GM19099 (cell line): ENCODE data around the gene SEMA4F.

Experiments
- POLR2A ChIP-seq: IDR thresholded peaks from 3 replicates; pipeline ENCODE4 v1.6.1; 2011; ENCODE audit warnings: low read depth; ENCODE audit not compliant: insufficient read length; ENCODE audit errors: extremely low read depth

SEMA4F gene

DNA sequence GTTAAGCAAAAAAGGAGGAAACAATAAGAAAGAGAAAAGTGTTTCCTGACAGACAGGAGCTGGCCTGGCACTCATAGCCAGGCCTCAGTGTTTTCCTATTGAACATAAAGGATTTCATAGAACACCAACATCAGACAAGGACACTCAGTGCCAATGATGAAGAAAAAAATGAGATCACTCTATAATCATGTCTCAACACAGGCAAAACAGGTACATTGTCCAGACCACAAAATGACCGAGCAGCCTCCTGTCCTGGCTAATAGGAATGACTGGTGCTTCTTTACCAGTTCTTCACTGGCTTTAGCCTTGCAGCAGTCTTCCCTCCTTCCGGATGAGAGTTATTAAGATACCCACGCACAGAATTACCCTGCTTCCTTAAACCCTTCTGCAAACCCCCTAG, 35.6 kb downstream of the SEMA4F start:
- TF ChIP-seq POLR2A = no peak

DNA sequence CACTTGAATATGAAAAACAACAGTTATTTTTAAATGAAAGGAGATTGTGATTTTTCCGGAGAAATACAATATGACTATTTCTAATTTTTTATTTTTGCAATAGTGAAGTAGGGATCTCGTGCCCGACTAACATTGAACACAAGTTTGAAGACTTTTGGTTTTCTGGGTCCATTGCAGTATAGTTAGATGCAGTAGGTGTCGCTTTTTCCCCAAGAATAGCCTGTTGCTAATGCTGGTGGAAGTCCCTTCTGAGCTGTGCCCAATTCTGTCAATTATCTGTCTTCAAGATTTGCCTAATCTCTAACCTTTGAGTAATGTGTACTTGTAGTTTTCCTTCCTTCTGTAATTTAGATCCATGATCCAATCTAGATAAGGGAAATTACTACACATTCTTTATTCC, 36.5 kb downstream of the SEMA4F start:
- no peak for TF ChIP-seq POLR2A

DNA sequence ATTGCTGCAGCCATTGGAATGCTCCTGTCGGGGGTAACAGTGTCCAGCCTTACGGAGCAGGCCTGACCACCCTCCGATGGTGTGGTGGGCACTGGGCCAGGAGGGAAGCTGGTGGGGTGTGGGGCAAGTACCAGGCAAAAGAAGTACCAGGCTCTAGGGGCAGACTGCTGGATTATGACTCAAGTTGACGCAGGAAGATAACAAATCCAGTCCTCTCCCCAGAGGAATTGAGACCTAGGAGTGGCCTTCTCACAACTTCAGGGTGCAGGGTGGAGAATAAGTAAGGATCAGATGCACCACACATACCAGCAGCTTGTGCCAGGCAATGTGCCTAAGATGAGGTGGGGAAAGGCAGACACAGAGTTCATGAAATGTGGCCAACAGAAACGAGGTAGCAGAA, 37.9 kb downstream of the SEMA4F start:
- TF ChIP-seq POLR2A = no peak

DNA sequence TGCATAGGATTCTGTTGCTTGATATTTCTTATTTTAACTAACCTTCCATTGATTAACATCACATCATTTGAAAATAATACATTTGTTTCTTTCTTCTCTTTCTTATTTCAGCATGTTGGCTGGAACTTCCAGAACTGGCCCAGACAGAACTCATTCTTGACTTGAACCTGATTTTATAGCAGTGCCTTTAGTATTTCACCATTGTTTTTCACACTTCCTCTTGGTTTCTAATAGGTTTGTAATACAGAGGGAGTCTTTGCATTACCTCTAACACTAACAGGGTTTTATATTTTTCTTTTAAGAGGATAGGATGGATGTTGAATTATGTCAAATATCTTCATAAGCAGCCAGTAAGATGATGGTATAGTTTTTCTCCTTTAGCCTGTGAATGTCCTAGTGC, 39.2 kb downstream of the SEMA4F start:
- TF ChIP-seq POLR2A = no peak

DNA sequence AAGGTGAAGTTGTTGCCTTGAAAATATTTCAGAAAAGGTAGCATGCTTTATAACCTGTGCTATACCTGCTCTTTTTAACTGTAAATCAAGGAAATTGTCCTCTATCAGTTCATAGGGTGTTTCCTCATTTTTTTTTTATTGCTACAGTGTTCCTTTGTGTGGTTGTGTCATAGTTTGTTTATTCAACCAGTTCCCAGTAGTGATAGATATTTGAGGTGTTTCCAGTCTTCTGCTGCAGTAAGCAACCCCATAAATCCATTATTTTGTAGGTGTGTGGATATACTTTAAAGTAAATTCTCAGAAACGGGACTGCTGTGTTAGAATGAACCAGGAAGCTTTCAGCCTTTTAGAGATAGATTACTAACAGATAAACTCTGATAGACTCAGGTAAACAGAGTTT, 39.6 kb downstream of the SEMA4F start:
- TF ChIP-seq POLR2A = no peak

DNA sequence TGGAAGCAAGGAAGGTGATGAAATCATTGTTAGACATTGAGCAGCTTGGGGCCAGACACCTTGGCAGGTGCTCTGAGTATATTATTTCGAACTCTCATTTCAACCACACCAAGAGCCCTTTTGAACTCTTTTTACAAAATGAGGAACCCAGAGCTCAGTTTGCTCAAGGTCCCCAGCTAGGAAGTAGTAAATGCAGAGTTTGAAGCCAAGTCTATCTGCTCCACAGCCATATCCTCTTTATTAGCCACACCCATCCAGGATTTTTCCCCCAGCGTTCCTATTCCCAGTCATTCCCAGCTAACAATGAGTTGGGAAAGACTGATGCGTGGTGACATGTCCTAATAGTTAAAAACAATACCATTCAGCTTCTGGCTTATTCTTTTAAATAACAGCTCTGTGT, 40.2 kb downstream of the SEMA4F start:
- no peak for TF ChIP-seq POLR2A

DNA sequence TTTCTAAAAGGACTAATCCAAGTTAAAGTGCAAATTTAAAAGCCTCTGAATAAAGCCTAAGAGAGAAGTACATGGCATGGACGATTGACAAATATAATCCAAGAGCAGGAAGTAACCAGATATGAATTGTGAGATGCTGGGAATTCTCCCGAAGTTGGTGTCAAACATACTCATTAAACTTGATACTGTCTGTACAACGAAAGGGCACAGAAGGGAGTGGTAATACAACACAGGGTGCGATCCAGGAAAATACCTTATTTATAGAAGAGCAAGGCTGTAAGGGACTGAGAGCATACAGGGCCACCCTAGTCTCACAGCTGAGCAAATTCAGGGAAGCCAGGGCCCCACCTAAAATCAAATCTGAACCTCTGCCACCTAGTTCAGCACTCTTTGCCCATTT, 41.6 kb downstream of the SEMA4F start:
- TF ChIP-seq POLR2A = no peak

DNA sequence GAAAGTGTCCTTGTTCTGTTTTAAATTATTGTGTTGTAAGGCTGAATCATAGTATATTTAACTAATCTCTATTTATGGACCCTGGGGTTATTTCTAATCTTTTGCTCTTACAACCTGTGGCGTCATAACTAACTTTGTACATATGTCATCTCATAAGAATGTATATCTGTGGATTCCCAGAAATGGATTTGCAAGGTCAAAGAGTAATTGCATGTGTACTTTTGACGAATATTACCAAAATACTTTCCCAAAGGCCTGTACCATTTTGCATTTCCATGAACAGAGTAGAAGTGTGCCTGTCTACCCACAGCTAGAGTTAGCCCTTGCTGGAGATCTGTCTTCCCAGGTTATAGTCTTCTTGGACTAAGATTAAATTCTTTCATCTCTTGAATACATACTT, 42.8 kb downstream of the SEMA4F start:
- no peak for TF ChIP-seq POLR2A

DNA sequence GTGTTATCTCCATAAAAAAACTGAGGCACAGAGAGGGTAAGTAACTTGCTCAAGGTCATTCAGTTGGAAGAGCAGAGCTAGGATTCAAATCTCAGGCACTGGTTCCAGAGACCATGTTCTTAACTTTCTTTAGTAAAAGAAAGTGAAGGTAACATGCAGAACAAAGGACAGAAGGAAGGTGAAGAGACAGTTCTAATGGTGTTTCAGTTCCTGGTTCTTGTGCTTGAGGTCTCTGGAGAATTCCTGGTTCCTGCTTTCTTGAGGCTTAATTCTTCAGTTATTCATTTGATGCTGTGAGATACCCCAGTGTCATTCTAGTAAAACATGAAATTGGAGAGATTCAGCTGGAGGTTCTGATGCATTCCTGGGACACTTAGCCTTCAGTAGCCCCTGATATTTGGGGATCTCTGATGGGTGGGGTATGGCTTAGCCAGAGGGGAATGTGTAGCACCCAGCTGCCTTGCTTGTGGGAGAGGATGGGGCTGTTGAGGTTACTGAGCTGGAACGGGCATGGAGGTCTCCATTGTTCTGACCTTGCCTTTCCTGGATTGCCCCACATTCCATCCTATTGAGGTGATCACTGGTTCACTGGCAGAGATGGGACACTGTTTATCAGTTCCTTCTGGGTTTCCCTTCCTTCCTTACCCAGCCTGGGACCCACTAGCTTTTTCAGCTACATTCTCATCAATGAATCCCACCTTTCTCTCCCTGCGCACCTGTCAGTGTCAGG, 46.8 kb downstream of the SEMA4F start:
- no peak for TF ChIP-seq POLR2A

DNA sequence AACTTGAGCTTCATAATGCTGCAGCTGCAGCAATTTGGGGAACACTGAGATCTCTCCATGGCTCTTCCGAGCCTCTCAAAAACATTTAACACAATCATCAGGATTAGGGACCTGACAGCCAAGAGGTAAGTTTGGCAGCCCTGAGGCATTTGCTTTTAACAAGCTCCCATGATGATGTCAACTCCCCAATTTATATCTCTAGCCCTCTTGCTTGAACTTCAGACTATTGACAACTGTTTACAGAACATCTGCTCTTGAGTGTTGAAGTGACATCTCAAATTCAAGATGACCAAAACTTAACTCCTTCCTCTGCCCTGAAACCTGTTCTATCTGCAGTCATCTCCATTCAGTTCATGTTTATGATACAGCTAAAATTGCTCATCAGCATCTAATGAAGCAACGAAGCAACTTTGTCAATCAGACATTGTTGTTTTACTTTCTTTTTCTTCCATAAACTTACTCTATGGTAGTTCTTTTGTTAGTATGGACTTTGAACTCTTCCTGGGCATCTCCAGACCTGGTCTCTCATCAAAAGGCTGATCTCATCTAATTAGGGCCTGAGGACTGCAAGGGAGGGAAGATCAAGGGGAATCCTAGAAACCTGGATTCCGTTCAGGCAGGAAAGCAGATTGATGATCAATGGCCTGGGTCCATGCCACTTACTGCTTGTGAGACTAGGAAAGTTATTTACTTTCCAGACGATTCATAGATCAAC, 48.1 kb downstream of the SEMA4F start:
- no peak for TF ChIP-seq POLR2A

DNA sequence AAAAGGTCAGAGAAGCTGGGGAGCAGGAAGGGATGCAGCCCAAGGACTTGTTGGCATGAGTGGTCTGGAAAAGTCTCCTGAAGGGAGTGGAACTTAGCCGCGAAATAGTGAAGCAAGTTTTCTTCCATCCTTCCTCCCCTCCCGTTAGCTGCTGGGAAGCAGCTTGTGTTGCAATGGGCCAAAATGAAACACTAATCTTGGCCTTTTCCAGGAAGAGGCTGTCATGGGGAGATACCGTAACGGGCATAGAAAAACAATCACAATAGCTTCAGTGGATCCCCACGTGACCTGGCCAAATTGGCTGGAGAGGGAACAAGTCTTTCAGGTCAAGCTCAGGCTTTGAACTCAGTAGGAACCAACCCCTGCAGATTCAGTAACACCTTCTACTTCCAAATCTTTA, 49.3 kb downstream of the SEMA4F start:
- no peak for TF ChIP-seq POLR2A

DNA sequence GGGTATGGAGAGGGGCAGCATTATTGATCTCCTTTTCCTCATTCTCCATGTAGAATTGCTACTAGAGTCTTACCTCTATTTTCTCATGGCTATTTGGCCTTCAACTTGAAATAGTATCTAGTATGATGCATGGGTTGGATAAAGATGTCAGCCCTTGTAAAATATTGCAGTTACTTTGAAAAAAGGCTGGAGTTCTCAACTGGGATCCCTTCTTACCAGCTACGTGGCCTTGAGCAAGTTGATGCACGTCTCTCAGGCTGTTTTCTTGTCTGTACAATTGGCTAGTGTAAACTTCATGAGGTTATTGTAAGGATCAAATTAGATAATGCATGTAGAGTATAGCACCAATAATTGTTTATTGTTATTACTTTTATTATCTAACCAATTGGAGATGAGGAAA, 50.2 kb downstream of the SEMA4F start:
- TF ChIP-seq POLR2A = no peak

DNA sequence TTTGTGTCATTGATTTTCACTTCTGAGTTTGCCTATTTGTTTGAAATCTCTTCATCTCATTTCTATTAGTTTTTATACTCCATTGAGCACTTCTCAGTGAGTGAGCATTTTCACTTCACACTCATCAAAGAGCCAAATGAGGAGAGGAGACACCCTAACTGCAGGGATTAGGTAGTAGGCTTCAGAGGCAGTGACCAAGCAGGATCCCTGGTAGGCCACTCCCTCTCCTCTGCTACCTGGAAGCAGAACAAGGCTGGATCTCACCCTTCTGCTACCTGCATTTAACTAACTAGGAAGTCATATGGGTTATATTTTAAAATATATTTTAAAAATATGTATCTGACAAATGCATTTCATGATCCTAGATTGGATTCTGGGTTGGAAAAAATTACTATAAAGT, 52.7 kb downstream of the SEMA4F start:
- TF ChIP-seq POLR2A = no peak

DNA sequence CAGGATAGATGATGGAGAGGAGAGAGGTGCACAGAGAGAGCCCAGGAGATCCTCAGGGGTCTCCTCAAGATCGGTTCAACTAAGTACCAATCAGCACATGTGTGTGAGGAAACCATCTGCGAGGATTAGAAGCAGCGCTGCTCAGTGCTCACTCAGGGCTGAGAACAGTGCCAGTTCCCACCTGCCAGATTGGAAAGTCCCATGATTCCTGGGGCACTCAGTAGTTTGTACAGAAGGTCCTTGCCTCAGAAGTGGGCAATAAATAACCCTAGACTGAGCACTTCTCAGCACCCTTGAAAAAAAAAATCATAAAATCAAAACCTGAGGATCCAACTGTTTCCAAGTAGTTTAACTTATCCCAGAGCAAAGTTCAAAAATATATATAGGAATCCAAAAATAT, 53.8 kb downstream of the SEMA4F start:
- no peak for TF ChIP-seq POLR2A

DNA sequence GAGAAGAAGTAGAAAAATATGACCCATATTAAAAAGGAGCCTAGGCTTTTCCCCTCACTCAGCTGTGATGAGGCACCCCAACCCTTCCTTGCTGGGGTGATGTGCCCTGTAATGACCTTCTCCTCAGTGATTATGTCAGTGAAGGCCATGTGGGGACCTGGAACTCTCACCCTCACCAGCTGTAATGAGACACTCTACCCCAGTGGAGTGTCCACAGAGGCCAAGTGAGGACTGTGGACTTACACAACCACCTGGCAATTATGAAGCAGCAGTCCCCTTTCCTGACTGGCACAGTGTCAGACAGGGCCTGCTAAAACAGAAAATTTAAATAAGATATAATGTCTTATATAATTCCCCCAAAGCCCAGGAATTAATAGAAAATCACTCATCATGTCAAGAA, 54.2 kb downstream of the SEMA4F start:
- no peak for TF ChIP-seq POLR2A

DNA sequence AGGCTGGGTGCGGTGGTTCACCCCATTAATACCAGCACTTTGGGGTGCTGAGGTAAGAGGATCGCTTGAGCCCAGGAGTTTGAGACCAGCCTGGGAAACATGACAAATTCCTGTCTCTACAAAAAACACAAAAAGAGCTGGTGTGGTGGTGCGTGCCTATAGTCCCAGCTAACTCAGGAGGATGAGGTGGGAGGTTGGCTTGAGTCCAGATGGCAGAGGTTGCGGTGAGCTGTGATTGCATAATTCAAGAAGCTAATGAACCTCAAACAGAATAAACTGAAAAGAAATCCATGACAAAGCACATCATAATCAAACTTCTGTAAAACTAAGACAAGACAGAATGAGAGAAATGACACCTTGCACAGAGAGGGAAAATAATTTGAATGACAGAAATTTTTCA, 54.8 kb downstream of the SEMA4F start:
- TF ChIP-seq POLR2A = no peak

DNA sequence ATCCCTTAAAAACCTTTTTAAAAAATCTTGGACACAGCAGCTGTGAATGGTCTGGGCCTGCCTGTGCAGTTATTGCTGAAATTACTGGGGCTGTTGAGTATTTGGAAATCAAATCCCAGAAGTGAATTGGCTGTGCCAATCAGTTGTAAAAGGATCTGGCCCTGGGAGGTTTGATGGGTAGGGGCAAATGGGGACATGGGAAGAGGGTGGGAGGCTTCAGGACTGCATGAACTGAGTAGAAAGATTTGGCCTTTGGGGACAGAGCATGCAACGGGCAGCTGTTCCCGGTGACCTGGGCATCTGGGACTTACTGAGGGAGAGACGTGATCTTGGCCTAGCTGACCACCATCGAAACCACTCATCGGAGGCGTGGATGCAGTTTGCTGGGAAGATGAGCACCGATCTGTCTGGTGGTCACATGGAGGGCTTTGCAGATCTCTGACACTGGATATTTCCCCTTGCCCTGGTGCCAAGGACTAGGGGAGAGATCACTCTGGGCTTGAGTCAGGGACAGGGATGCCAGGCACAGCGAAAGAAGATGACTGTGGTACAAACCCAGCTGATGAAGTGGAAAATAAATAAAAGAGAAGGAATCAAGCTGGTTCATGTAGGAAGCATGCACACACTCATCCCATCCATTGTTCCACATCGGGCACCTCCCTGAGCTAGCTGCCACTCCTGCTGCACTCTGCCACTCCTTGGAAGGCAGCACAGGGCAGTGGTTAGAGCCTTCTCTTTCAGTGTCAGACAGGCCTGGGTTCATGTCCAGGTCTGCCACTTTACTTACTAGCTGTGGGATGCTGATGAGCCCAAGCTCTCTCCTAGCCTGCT, 58.4 kb downstream of the SEMA4F start:
- TF ChIP-seq POLR2A = no peak

DNA sequence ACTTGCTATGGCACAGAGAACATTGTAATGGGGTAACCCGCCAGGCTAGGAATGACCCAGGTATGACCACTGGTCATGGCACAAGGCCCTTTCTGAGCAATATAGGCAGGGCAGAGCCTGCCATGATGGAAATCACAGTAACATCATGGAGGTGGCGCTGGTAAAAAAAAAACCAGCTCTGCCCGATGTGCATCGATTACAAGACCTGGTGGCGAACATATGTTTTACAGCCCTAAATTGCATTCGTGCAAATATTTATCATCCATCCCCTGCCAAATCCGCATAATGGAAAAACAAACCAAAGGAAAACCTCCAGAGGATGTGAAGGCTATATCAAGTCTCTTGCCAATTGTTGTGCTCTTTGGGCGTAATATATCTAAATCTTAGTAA, 60.6 kb downstream of the SEMA4F start:
- no peak for TF ChIP-seq POLR2A
